HG02798 (cell line): ENCODE data around the gene WDR88.
"Not testable (repeated sequence)": the region's sequence is repeated elsewhere in the genome, so short reads cannot be mapped to it uniquely, and the experiment has no call there.

Source experiments
- ATAC-seq: cut with Tn5 transposase; IDR thresholded peaks from one replicate; pipeline ENCODE4 v1.9.1; 2021; ENCODE audit warnings: mild to moderate bottlenecking; ENCODE audit not compliant: unreplicated experiment, poor library complexity

WDR88 gene

GRCh38 chr19:33208904-33209849, 77.3 kb downstream of the WDR88 start:
- ATAC-seq = no peak

- not testable (repeated sequence) for ATAC-seq
Measured at GRCh38 chr19:33209850-33210230, 77.9 kb downstream of the WDR88 start.

DNA sequence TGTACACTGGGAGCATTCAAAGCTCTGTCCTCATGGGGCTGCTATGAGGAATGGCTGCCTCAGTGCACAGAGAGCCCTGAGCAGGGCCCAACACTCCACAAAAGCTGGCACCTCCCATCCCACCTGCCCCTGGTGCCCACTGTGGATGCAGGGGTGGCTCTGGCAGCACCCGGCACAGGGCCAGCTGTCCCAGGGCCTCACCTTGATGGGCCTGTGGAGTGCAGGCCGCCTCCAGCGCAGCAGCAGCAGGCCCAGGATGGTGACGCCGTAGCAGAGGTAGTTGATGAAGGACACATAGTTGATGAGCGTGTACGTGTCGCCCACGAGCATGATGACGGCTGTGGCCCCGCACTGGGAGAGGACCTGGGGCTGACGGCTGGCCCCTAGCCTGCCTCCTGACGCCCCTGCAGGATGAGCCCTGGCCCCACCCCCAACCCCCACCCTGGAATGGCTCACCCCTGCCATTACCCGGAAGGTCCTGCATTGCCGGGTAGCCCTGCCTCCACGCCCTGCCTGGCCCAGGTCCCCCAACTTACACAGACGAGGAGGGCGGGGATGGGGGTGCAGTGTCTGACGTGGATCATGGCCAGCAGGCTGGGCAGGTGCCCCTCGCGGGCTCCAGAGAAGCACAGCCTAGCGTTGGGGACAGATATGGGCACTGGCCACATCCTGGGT, 78.5 kb downstream of the WDR88 start:
- no peak for ATAC-seq

- ATAC-seq = no peak
Measured at GRCh38 chr19:33211794-33212435, 80.0 kb downstream of the WDR88 start.

DNA sequence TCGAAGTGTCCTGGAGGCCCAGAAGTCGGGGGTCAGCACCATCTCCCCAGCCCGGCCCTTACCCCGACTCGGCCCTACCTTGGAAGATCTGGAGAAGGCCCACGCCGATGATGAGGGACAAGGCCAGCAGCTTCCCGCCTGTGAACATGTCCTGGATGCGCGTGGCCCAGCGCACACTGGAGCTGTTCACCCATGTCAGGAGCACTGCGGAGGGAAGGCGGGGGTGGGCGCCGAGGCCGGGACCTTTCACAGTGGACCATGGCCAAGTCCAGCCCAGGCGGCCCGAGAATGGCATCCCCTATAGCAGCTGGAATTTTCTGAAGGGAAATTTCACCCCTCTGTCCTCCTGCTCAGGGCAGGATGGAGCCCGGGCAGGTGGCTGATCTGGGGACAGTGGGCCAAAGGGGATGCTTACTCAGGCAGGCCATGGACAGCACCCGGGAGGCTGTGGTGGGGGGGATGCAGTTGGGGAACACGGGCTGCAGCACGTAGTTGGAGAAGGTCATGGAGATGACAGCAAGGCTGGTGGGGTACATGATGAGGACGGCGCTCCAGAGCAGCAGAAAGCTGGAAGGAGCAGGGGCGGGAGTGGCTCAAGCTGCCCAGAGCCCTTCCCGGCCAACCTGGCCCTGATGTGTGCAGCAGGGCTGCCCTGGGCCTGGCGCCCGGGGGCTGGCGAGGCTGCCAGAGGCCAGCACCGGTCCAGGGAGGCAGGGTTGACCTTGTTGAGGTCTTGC, 80.7 kb downstream of the WDR88 start:
- no peak for ATAC-seq

DNA sequence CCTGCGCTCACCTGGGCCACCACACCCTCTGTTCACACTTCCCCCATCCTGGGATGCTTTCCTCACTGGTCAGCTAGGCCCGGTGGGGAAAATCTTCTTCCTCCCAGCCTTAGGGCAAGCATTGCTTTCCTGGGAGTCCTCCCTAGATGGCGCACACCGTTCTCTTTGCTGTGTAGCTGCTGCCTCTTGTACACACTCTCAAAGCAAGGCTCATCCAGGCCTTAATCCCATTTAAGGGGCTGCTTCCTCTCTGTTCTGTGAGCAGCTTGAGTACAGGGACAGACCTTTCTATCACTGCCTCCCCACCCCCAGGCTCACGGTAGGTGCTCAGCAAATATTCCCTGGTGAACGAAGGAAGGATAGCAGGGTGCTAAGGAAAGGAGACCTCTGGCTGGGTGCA, 82.7 kb downstream of the WDR88 start:
- ATAC-seq = no peak

DNA sequence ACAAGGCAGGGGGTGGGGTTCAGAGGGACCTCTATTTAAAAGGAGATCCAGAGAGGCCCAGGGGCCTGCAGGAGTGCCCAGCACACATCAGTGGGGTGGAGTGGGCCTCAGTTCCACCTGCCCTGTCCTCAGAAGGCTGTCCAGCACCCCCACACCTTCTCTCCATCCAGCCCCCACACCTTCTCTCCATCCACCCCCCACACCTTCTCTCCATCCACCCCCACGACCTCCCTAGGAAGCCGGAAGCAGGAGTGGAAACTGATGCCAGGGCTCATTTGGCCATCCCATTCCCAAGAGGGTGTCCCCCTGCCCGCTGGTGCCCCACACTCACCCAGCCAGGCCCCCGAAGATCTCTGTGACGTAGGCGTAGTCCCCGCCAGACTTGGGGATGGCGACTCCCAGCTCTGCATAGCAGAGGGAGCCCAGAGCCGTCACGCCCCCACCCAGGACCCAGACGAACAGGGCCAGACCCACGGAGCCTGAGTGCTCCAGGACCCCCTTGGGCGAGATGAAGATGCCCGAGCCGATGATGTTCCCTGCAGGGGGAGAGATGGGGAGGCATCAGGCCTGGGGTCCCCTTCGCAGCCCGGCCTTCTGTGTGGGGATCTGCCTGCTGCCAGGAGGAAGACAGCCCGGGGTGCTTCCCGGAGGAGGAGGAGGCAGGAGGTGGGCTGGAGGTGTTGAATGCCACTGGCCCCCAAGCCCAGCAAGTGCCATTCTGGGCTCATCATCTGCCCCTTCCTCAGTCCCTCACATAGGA, 83.7 kb downstream of the WDR88 start:
- ATAC-seq = no peak

DNA sequence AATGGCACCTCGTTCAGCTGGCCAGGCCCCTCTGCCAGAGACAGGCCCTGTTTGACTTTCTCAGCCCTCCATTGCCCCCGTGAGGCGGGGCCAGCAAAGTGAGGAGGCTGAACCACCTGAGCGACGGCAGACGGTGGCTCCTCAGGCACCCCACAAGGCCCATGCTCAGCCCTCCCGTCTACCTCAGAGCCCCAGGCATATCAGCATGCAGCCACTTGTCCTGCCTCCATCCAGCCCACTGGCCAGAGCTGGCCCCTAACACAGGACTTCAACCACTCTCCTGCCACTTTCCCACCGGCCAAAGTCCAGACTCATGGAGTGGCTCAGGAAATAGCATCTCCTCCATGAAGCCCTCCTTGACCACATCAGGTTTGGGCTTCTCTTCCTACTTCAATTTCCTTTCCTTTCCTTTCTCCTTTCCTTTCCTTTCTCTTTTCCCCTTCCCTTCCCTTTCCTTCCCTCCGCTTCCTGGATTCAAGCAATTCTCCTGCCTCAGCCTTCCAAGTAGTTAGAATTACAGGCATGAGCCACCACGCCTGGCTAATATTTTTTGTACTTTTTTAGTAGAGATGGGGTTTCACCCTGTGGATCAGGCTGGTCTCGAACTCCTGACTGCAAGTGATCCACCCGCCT, 84.4 kb downstream of the WDR88 start:
- ATAC-seq = no peak

GRCh38 chr19:33217881-33218280, 86.0 kb downstream of the WDR88 start:
- ATAC-seq = no peak

- no peak for ATAC-seq
Measured at GRCh38 chr19:33219261-33219815, 87.4 kb downstream of the WDR88 start.

DNA sequence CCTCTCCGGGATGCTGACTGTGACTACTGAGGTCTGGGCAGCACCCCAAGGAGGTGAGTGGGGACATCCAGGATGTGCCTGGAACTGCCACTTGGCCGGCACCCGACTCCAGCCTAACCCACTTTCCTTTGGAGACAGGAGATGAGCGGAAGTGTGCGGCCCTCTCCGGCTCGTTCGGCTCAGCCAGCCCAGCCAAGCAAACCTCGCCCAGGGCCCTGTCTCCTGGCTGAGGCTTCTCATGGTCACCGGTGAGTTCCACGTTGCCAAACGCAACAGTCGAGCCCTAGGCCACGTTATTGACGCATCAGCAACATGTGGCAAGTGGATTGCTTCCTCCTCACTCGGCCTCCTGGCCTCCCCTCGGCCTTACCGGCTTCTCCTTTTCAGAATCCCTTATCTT, 88.2 kb downstream of the WDR88 start:
- no peak for ATAC-seq

DNA sequence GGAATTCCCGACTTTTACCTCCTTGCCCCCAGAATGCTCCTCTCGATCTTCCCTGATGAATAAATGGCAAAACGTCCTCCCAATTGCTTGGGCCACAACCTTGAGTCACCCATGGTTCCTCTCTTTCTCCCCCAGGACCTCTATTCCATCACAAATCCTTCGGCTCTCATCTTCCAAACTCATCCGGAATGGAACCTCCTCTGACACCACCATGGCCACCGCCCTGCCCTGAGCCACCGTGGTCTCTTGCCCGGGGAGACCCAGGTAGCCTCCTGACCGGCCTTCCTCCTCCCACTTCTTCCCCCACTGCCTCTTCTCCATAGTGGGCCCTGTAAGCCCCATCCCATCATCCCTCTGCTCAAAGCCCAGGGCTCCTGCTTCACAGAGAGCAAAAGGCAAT, 88.8 kb downstream of the WDR88 start:
- no peak for ATAC-seq

DNA sequence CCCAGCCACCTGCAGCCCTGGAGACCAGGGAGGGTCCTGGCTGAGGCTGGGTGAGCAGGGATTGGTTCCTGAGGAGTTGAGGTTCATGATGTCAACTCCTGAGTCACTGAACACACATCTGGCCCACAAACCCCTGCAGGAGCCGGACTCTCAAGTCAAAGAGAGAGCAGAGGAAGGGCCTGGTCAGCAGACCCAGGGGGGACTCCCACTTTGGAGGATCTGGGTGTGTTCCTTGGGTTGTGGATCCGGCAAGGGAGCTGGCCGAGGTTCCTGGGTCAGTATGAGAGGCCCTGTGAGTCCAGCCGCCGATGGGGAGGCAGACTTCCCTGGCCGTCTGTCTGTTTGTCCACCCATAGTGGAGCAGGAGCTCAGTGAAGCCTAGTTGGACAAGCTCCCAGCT, 89.7 kb downstream of the WDR88 start:
- ATAC-seq = no peak

DNA sequence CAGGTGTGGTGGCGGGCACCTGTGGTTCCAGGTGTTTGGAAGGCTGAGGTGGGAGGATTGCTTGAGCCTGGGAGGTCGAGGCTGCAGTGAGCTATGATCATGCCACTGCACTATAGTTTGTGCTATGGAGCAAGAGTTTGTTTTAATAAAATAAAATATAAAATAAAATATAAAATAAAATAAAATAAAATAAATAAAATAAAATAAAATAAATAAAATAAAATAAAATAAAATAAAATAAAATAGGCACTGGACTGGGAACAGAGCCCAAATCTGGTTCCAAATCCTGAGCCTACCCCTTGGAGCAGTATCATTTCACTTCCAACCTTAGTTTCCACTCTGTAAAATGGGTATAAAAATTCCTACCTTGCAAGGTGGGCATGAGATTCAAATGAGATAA, 90.3 kb downstream of the WDR88 start:
- not testable (repeated sequence) for ATAC-seq

DNA sequence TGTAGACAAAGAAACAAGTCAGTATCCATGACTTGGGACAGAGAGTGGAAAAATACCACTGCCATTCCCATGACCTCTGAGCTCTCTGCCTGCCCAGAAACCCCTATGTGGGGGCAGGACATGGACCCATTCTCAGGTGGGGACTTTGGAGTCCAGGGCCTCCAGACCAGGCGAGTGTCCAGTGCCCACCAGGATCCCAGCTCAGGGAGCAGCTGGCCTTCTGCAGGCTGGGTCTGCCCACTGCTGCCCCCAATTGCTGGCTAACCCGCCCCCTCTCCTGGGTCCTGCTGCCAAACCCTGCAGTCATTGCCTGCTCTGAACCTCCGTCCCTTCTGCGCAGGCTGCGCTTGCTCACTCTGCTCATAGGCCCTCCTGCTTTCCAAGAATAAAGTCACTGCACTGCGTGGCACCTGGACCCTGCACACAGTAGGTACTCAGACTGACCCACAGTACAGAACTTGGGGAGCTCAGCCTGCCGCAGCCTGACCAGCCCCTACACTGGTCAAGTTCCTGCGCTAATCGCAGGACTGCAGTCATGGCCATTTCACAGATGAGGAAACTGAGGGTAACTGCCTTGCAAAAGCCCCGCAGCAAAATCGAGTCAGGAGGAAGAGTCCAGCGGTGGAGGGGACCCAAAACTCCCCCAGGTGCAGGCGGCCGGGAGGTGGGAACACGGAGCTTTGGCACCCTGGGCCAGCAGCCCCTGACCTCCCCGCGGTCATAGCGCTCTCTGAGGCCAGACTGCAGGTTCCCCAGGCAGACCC, 93.0 kb downstream of the WDR88 start:
- no peak for ATAC-seq
